HepG2 (cell line): ENCODE results near the gene TMEM127. TPM values are rescaled to one million over a fixed set of nuclear protein-coding genes. Genes with fewer than 3 reads are reported as not detected.
A peak's percentile ranks its signal among the peaks of the same experiment; 100 is the strongest.

Experiments
- ATAC-seq: fragments of 200-7000 bp; cut with Tn5 transposase; 3 replicates; pipeline ENCODE4 v1.9.1; 2020; ENCODE audit warnings: mild to moderate bottlenecking, moderate library complexity
- BruUV-seq: library from RNA; stranded (reverse); fragments of 400-500 nt; replicated peaks from 2 replicates; lab custom pipeline; 2021; lab: Mats Ljungman, UMichigan
- CTCF ChIA-PET: fragments of 300-600 bp; formaldehyde crosslinking; extraction: SDS; loops from one replicate; lab custom pipeline; 2021; ENCODE audit warnings: low total read pairs, inconsistent platforms, low intra/inter-chr PET ratio; lab: Yijun Ruan, JAX
- POLR2A ChIA-PET: fragments of 350-600 bp; sonication (Branson Sonifier 250); formaldehyde crosslinking; loops from one replicate; lab custom pipeline; 2020; ENCODE audit warnings: antibody characterized with exemption, inconsistent platforms; lab: Yijun Ruan, JAX
- DNase-seq: peaks from one replicate; pipeline ENCODE4 v3.0.0-alpha.2; 2015; ENCODE audit warnings: low spot score
- FAIRE-seq: peaks from 3 replicates; lab custom pipeline; 2011; peaks lifted over from hg19 to GRCh38; lab: Jason Lieb, UNC
- H2AFZ ChIP-seq: one replicate; pipeline ENCODE4 v1.6.1; 2011; ENCODE audit warnings: low read length, inconsistent platforms
- H3K27ac ChIP-seq: fragments of 300-600 bp; 3 replicates; pipeline ENCODE4 v1.8.0; 2011; ENCODE audit warnings: mixed run types, mild to moderate bottlenecking, mixed read lengths, low read length, inconsistent platforms; ENCODE audit not compliant: insufficient read depth; ENCODE audit errors: extremely low read length
- H3K27me3 ChIP-seq, 2 experiments: fragments of 200-600 bp in 1 of 2; 2 replicates in 1 of 2; 3 replicates in 1 of 2; pipeline versions ENCODE4 v1.6.0 to v1.8.0; 2011; ENCODE audit warnings: low read length in 2 of 2, mild to moderate bottlenecking in 2 of 2, moderate library complexity in 2 of 2, inconsistent platforms in 1 of 2; ENCODE audit not compliant: insufficient read depth in 2 of 2, control insufficient read depth in 1 of 2
- H3K36me3 ChIP-seq, 2 experiments: fragments of 200-600 bp in 1 of 2; replicated peaks in 1 of 2; 2 replicates in 1 of 2; 3 replicates in 1 of 2; pipeline versions ENCODE4 v1.5.1 to v1.8.0; 2011; ENCODE audit warnings: low read length in 2 of 2, inconsistent platforms in 1 of 2; ENCODE audit not compliant: insufficient read depth in 2 of 2, control insufficient read depth in 1 of 2
- H3K4me1 ChIP-seq: 2 replicates; pipeline ENCODE4 v1.5.1; 2012; ENCODE audit warnings: low read length, inconsistent platforms; ENCODE audit not compliant: insufficient read depth
- H3K4me2 ChIP-seq: 2 replicates; pipeline ENCODE4 v1.6.0; 2011; ENCODE audit warnings: low read depth, low read length, inconsistent platforms
- H3K4me3 ChIP-seq, 3 experiments: fragments of 200-600 bp in 1 of 3; sonication (generic), shearing (Covaris generic) in 1 of 3; replicated peaks in 1 of 3; 2 replicates each; pipeline ENCODE4 v1.5.1; 2011 to 2016; ENCODE audit warnings: low read length in 3 of 3, inconsistent platforms in 2 of 3, low read depth in 2 of 3, mild to moderate bottlenecking in 2 of 3, control low read depth in 1 of 3, mixed read lengths in 1 of 3; ENCODE audit not compliant: insufficient read depth in 1 of 3
- H3K79me2 ChIP-seq: one replicate; pipeline ENCODE4 v1.6.1; 2011; ENCODE audit warnings: low read length, inconsistent platforms; ENCODE audit not compliant: insufficient read depth
- H3K9ac ChIP-seq: 2 replicates; pipeline ENCODE4 v1.6.0; 2011; ENCODE audit warnings: mild to moderate bottlenecking, low read depth, low read length, inconsistent platforms; ENCODE audit not compliant: insufficient read depth
- H3K9me3 ChIP-seq: 2 replicates; pipeline ENCODE4 v1.5.1; 2012; ENCODE audit warnings: mild to moderate bottlenecking, low read length
- H4K20me1 ChIP-seq: 2 replicates; pipeline ENCODE4 v1.6.0; 2011; ENCODE audit warnings: inconsistent platforms, mild to moderate bottlenecking, low read length, moderate library complexity; ENCODE audit not compliant: insufficient read depth
- ATF2 ChIP-seq: sonication (generic); formaldehyde crosslinking; IDR thresholded peaks from 2 replicates; pipeline ENCODE4 v1.4.0; 2020; ENCODE audit warnings: missing genetic modification reagents
- DNMT1 ChIP-seq: sonication (generic); formaldehyde crosslinking; IDR thresholded peaks from 2 replicates; pipeline ENCODE4 v1.5.1; 2020; ENCODE audit warnings: mild to moderate bottlenecking, missing genetic modification reagents
- EP300 ChIP-seq, 3 experiments: sonication (generic) in 1 of 3; formaldehyde crosslinking in 1 of 3; IDR thresholded peaks; 2 replicates each; pipeline versions ENCODE4 v1.5.1 to v1.6.1; 2011 to 2020; ENCODE audit warnings: low read depth in 2 of 3, low read length in 2 of 3, borderline replicate concordance in 1 of 3, improper control_type of control experiment in 1 of 3, mild to moderate bottlenecking in 1 of 3, missing genetic modification reagents in 1 of 3, moderate library complexity in 1 of 3
- HNF1B ChIP-seq: sonication (generic); formaldehyde crosslinking; IDR thresholded peaks from 2 replicates; pipeline ENCODE4 v1.5.1; 2020; ENCODE audit warnings: mild to moderate bottlenecking, moderate library complexity, missing genetic modification reagents
- HOXA7 ChIP-seq: sonication (generic); formaldehyde crosslinking; IDR thresholded peaks from 2 replicates; pipeline ENCODE4 v1.8.1; 2022; ENCODE audit warnings: mild to moderate bottlenecking, missing genetic modification reagents, moderate library complexity
- KAT2B ChIP-seq: fragments of 150-350 bp; IDR thresholded peaks from 2 replicates; pipeline ENCODE4 v1.6.1; 2014; ENCODE audit warnings: low read depth, low read length, borderline replicate concordance
- MAX ChIP-seq: IDR thresholded peaks from 2 replicates; pipeline ENCODE4 v1.6.1; 2012; ENCODE audit warnings: inconsistent platforms
- NFAT5 ChIP-seq: sonication (generic); formaldehyde crosslinking; IDR thresholded peaks from 2 replicates; pipeline ENCODE4 v1.4.0; 2020; ENCODE audit warnings: missing genetic modification reagents
- PTBP1 ChIP-seq: fragments of 200-400 bp; formaldehyde crosslinking; IDR thresholded peaks from 2 replicates; pipeline ENCODE4 v1.6.1; 2018; ENCODE audit warnings: low read length, low read depth; ENCODE audit not compliant: poor library complexity, severe bottlenecking
- SMAD9 ChIP-seq: sonication (generic); formaldehyde crosslinking; IDR thresholded peaks from 2 replicates; pipeline ENCODE4 v1.5.1; 2020; ENCODE audit warnings: mild to moderate bottlenecking, missing genetic modification reagents
- STAG1 ChIP-seq: sonication (generic); formaldehyde crosslinking; IDR thresholded peaks from 2 replicates; pipeline ENCODE4 v1.4.0; 2020; ENCODE audit warnings: missing genetic modification reagents
- THAP11 ChIP-seq: IDR thresholded peaks from 2 replicates; pipeline ENCODE4 v1.6.1; 2016; ENCODE audit warnings: missing biosample characterization, missing genetic modification reagents
- ZBTB38 ChIP-seq: sonication (generic); formaldehyde crosslinking; IDR thresholded peaks from 2 replicates; pipeline ENCODE4 v1.5.1; 2020; ENCODE audit warnings: mild to moderate bottlenecking, missing genetic modification reagents
- whole genome bisulfite sequencing: methylation state at CpG from one replicate; pipeline ENCODE4 v1.1.6; 2017; ENCODE audit warnings: low lambda C conversion rate; 5-methylcytosine and 5-hydroxymethylcytosine counted together
- in situ Hi-C: cut with HindIII; loops from 2 replicates; pipeline ENCODE4 v1.10.0; 2017; ENCODE audit warnings: low pct_unique_long_range_greater_than_20kb; ENCODE audit not compliant: extremely low pct_ligation_motif_present
- intact Hi-C: fragments of 100-400 bp; cut with micrococcal nuclease; formaldehyde crosslinking; loops from one replicate; pipeline ENCODE4 v1.10.0; 2022; ENCODE audit not compliant: unreplicated experiment
- polyA plus RNA-seq, 8 experiments: library from polyadenylated mRNA; depleted of rRNA in 3 of 8; stranded (reverse) in 7 of 8; unstranded in 1 of 8; fragments of >200 nt; fragmentation: Illumina TruSeq in 4 of 8; extraction: Trizol in 4 of 8; gene quantifications; 2 replicates each; pipeline versions ENCODE4 v1.2.1 to v1.2.3, GENCODE V29; 2011 to 2016; ENCODE audit warnings: low read depth in 4 of 8, missing spikeins in 1 of 8, mixed read lengths in 1 of 8; ENCODE audit not compliant: insufficient read depth in 1 of 8
- total RNA-seq, 5 experiments: library from RNA; depleted of rRNA; stranded (reverse); fragments of >200 nt; fragmentation: Illumina TruSeq; extraction: Trizol; gene quantifications; 2 replicates each; pipeline ENCODE4 v1.2.3, GENCODE V29; 2016; ENCODE audit warnings: low read depth in 1 of 5

Gene TMEM127
- total and polyA plus RNA-seq, 2 of the 13 experiments (the other 11 are each of a cell fraction or from before 2014, with no cell fraction given): 21.5 to 33.9 TPM

- FAIRE-seq: peak; percentile 59
- ChIA-PET CTCF (interaction anchor here (0.6 to 1.5 kb wide), 3 partner anchors 14 to 93 kb away, joined by 3 to 16 read pairs (median 3); no protein-coding TSS in a partner anchor), POLR2A (interaction anchor here (0.6 to 3.6 kb wide), 10 partner anchors 9 to 236 kb away, joined by 3 to 46 read pairs (median 7); partner anchors contain the start of genes NCAPH, SNRNP200 and STARD7)
- Histone ChIP-seq H2AFZ (no peak overlapping the region), H3K36me3 (peaks cover 18 to 42% of the 10 kb centered on the region in 2 experiments), H3K4me3 (peak overlapping the region; percentile 80 to 97 (median 95)), H3K4me2 (peak overlapping the region; percentile 86), H3K27me3 (no peaks in the 10 kb centered on the region; a peak in 1 of 5 replicates), H3K9me3 (no peaks in the 10 kb centered on the region), H3K27ac (peak overlapping the region; percentile 83), H4K20me1 (peaks cover 6% of the 10 kb centered on the region), H3K4me1 (peaks cover 34% of the 10 kb centered on the region), H3K79me2 (peaks cover 52% of the 10 kb centered on the region), H3K9ac (peak overlapping the region; percentile 86)
- WGBS: 48% methylated on average over 12 of the region's 12 CpGs
- no TSS peak for BruUV-seq
- intact Hi-C loops: loop anchor here (2.0 kb wide), 1 partner anchor 241 kb away; no protein-coding TSS in a partner anchor
- in situ Hi-C loops: no loop called here
- peak; percentile 59 for ATAC-seq
- DNase-seq: peak; percentile 73
- TF ChIP-seq ATF2 (CRISPR knock-in tag): no peak
- no peak for TF ChIP-seq KAT2B
- peak; percentile 77; the same call in 1 of the 2 replicates for TF ChIP-seq ZBTB38 (CRISPR knock-in tag)
- TF ChIP-seq SMAD9: 0 out of 2 replicates have a peak, but pooled peaks have one; percentile 52
- TF ChIP-seq EP300 (IDR thresholded peaks at IDR 0.05; ENCODE audit: low read depth in 2 of 2, low read length in 2 of 2): no peak
- TF ChIP-seq EP300 (CRISPR knock-in tag; IDR thresholded peaks at IDR 0.05; ENCODE audit: borderline replicate concordance): 0 out of 2 replicates have a peak, but pooled peaks have one; percentile 31
- peak; percentile 41; the same call in 1 of the 2 replicates for TF ChIP-seq THAP11 (CRISPR knock-in tag)
- TF ChIP-seq PTBP1: no peak
- TF ChIP-seq DNMT1: 0 out of 2 replicates have a peak, but pooled peaks have one; percentile 40
- TF ChIP-seq MAX: peak; percentile 47
- no peak for TF ChIP-seq HOXA7 (CRISPR knock-in tag)
- peak; percentile 80 for TF ChIP-seq STAG1 (CRISPR knock-in tag)
- TF ChIP-seq NFAT5 (CRISPR knock-in tag): no peak
- peak; percentile 72; the same call in 1 of the 2 replicates for TF ChIP-seq HNF1B (CRISPR knock-in tag)
These were observed 1.6 kb upstream of the TMEM127 start for GRCh38 chr2:96267159-96267971.
